PC-9 (cell line): ENCODE data around the gene FAM81B. TPM values are rescaled to one million over a fixed set of nuclear protein-coding genes. Genes with fewer than 3 reads are reported as not detected.

Experiments
- BruUV-seq: library from RNA; stranded (reverse); fragments of 400-500 nt; replicated peaks from 2 replicates; lab custom pipeline; 2021; lab: Mats Ljungman, UMichigan
- CTCF ChIA-PET: fragments of 300-600 bp; sonication (Branson Sonifier 250); formaldehyde crosslinking; loops from one replicate; lab custom pipeline; 2022; ENCODE audit warnings: antibody characterized with exemption; lab: Charles Lee
- POLR2A ChIA-PET: fragments of 300-600 bp; sonication (Branson Sonifier 250); formaldehyde crosslinking; loops from one replicate; lab custom pipeline; 2022; ENCODE audit warnings: antibody characterized with exemption; ENCODE audit not compliant: unreplicated experiment; lab: Charles Lee
- DNase-seq, 2 experiments: peaks; one replicate each; pipeline versions ENCODE4 v3.0.0 to v3.0.0-alpha.2; 2015 to 2022; ENCODE audit warnings: mixed read lengths in 1 of 2
- H2AFZ ChIP-seq: fragments of 200-600 bp; sonication (generic); 2 replicates; pipeline ENCODE4 v1.8.1; 2017; ENCODE audit warnings: antibody characterized with exemption
- H3F3A ChIP-seq: fragments of 200-600 bp; sonication (generic); 2 replicates; pipeline ENCODE4 v1.8.1; 2017; ENCODE audit warnings: antibody characterized with exemption, mild to moderate bottlenecking, low read depth; ENCODE audit not compliant: insufficient read depth
- H3K27ac ChIP-seq: fragments of 200-600 bp; sonication (generic); 2 replicates; pipeline ENCODE4 v1.6.1; 2016; ENCODE audit warnings: mixed run types
- H3K27me3 ChIP-seq: fragments of 200-600 bp; sonication (generic); 2 replicates; pipeline ENCODE4 v1.6.1; 2016; ENCODE audit warnings: low read depth, mixed run types; ENCODE audit not compliant: insufficient read depth
- H3K36me3 ChIP-seq: fragments of 200-600 bp; sonication (generic); 2 replicates; pipeline ENCODE4 v1.6.1; 2016; ENCODE audit warnings: low read depth, mixed run types
- H3K4me1 ChIP-seq: fragments of 200-600 bp; sonication (generic); replicated peaks from 2 replicates; pipeline ENCODE4 v1.6.1; 2016; ENCODE audit warnings: mixed run types; ENCODE audit not compliant: insufficient read depth
- H3K4me2 ChIP-seq: fragments of 200-600 bp; sonication (generic); 2 replicates; pipeline ENCODE4 v1.6.1; 2017; ENCODE audit warnings: mixed run types
- H3K4me3 ChIP-seq: fragments of 200-600 bp; sonication (generic); 2 replicates; pipeline ENCODE4 v1.6.1; 2016; ENCODE audit warnings: mixed run types
- H3K79me2 ChIP-seq: fragments of 200-600 bp; sonication (generic); 2 replicates; pipeline ENCODE4 v1.6.1; 2017; ENCODE audit warnings: low read depth, mixed run types
- H3K9me2 ChIP-seq: fragments of 200-600 bp; sonication (generic); 2 replicates; pipeline ENCODE4 v1.8.1; 2017; ENCODE audit warnings: mild to moderate bottlenecking; ENCODE audit not compliant: insufficient read depth
- H3K9me3 ChIP-seq: fragments of 200-600 bp; sonication (generic); 2 replicates; pipeline ENCODE4 v1.8.1; 2016; ENCODE audit warnings: low read depth; ENCODE audit not compliant: insufficient read depth
- H4K20me1 ChIP-seq: fragments of 200-600 bp; sonication (generic); 2 replicates; pipeline ENCODE4 v1.8.1; 2017; ENCODE audit not compliant: insufficient read depth
- CTCF ChIP-seq: fragments of 200-600 bp; sonication (generic); conservative IDR thresholded peaks from 2 replicates; pipeline ENCODE4 v1.6.1; 2017; ENCODE audit warnings: mixed run types, antibody characterized with exemption, mild to moderate bottlenecking, moderate library complexity
- EZH2 ChIP-seq: fragments of 200-600 bp; sonication (generic); IDR thresholded peaks from 2 replicates; pipeline ENCODE4 v1.8.0; 2017; ENCODE audit warnings: antibody characterized with exemption, low read depth
- intact Hi-C: fragments of 100-400 bp; cut with micrococcal nuclease; formaldehyde crosslinking; loops from one replicate; pipeline ENCODE4 v1.10.0; 2022; ENCODE audit not compliant: unreplicated experiment
- total RNA-seq: library from RNA; stranded (reverse); gene quantifications from 2 replicates; pipeline ENCODE4 v1.2.3, GENCODE V29; 2021

Gene FAM81B
- total RNA-seq, 1 experiment from 2014 or later, result 5.0 TPM

DNA sequence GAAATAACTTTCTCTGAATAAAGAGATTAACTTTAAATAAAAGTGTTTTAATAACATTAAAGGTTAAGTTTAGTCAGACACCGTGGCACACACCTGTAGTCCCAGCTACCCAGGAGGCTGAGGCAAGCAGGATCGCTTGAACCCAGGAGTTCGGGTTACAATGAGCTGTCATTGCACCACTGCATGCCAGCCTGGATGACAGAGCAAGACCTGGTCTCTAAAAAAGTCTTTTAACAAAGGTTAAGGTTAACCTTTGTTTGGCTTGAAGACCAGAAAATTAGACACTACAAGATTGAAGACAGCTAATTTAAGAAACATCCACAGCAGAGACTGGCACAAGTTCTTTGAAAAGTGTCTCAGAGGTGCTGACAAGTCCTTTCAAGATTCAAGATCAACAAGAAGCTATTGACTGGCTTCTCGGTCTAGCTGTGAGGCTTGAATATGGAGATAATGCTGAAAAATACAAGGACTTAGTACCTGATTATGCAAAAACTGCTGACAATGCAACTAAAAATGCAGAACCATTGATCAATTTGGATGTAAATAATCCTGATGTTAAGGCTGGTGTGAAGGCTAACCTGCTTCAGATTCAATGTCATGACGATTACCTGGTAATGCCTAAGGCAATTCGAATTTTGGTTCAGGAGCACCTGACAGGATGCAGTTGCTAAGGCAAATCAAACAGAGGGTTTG, 48.8 kb downstream of the FAM81B start:
- ChIA-PET CTCF (no interaction called here), POLR2A (no interaction called here)
- Histone ChIP-seq H3K27ac (no peak overlapping the region), H3K36me3 (no peaks in the 10 kb centered on the region), H3F3A (no peaks in the 10 kb centered on the region), H3K79me2 (no peaks in the 10 kb centered on the region), H3K9me3 (no peaks in the 10 kb centered on the region), H3K4me2 (no peak overlapping the region), H3K4me3 (no peak overlapping the region), H3K27me3 (no peaks in the 10 kb centered on the region), H3K4me1 (peaks cover 2% of the 10 kb centered on the region; the same call in 1 of the 2 replicates), H4K20me1 (no peaks in the 10 kb centered on the region), H3K9me2 (no peaks in the 10 kb centered on the region), H2AFZ (no peak overlapping the region)
- no peak for DNase-seq
- TF ChIP-seq EZH2 (no peak), CTCF (no peak)
- intact Hi-C loops, result no loop called here
- BruUV-seq, result no TSS peak

GRCh38 chr5:95440825-95441224, 49.7 kb downstream of the FAM81B start:
- Histone ChIP-seq H3K9me2 (no peaks in the 10 kb centered on the region), H3K9me3 (no peaks in the 10 kb centered on the region), H3K4me3 (no peak overlapping the region), H3K4me1 (peaks cover 11% of the 10 kb centered on the region), H2AFZ (no peak overlapping the region), H3F3A (peaks cover 7% of the 10 kb centered on the region; the same call in 1 of the 2 replicates), H3K27ac (no peak overlapping the region), H3K27me3 (no peaks in the 10 kb centered on the region), H3K36me3 (no peaks in the 10 kb centered on the region), H4K20me1 (no peaks in the 10 kb centered on the region), H3K4me2 (no peak overlapping the region), H3K79me2 (no peaks in the 10 kb centered on the region)
- POLR2A ChIA-PET, result no interaction called here
- no TSS peak for BruUV-seq
- no peak for DNase-seq
- TF ChIP-seq CTCF (no peak), EZH2 (no peak)
- intact Hi-C loops, result no loop called here
- CTCF ChIA-PET, result no interaction called here

GRCh38 chr5:95441636-95442035, 50.5 kb downstream of the FAM81B start:
- Histone ChIP-seq H3K9me3 (no peaks in the 10 kb centered on the region), H3K27me3 (no peaks in the 10 kb centered on the region), H3K4me2 (no peak overlapping the region), H3K27ac (no peak overlapping the region), H3K36me3 (no peaks in the 10 kb centered on the region), H4K20me1 (no peaks in the 10 kb centered on the region), H3K9me2 (no peaks in the 10 kb centered on the region), H3K4me3 (no peak overlapping the region), H3F3A (peaks cover 15% of the 10 kb centered on the region), H2AFZ (no peak overlapping the region), H3K79me2 (no peaks in the 10 kb centered on the region), H3K4me1 (peaks cover 19% of the 10 kb centered on the region)
- no peak for TF ChIP-seq CTCF
- TF ChIP-seq EZH2, result no peak
- ChIA-PET POLR2A (interaction anchor here (0.6 kb wide), 1 partner anchor 73 kb away, joined by 10 read pairs; no protein-coding TSS in a partner anchor), CTCF (no interaction called here)
- BruUV-seq, result no TSS peak
- no peak for DNase-seq
- intact Hi-C loops, result no loop called here
